ENCODE results near the gene FAM174B.

Gene FAM174B

DNA sequence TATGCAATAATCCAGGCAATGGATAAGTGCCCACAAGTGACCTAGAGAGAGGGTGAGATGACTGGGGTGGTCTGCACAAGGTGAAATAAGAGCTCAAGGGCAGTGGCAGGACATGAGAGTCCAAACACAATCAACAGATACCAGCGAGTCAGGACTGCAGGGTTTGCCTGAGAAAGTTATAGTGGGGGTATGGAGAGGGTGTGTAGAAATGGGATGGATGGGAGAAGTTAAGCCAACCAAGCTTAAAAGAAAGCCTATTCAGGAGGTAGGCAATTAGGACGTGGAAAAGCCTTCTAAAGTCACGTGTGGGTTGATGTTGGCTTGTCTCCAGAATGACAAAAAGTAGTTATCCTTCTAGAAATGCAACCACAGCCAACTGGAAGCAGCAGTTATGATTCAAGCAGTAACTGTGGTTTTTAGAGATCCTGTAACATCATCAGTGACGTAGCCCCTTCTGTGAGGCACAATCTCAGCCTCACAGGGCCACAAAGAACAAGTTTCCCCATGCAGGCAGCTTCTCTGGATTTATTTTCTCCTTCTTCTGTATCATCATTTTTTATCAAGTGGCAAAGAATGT, 56.1 kb downstream of the FAM174B start:
- DNase-seq = no peak

DNA sequence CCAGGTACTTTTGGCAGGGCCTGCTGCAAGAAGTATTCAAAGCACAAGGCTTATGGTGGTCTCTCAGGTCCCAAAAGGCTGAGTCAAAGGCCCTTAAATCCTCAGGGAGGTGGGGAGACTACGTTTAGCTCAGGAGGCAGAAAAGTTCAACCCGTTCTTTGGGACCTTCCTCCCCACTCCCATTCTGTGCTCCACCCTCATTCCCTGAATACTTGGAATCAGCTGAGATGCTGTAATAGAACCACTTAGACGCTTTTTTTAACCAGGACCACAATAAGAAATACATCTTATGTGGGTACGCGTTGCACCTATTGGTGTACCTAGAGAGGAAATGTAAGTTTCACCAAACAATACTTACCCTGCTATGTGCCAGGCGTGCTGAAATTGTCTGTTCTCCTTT, 58.0 kb downstream of the FAM174B start:
- no peak for DNase-seq

DNA sequence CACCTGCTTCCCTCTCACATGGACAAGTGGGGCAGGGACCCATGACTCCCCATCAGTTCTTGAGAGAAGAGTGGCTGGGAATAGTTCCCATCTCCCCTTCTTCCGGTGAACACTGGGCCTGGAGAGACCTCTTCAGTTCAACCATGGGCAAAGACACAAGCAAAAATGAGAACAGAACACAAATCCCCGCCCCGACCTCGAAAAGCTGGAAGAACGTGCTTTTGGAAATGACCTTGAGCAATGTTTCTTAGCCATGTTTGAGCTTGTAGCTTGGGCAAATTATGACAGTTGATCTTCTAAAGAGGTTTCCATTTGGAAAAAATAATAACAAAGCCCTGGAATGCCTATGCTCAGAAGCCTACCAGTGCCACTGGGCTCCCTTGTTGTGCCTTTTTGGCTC, 59.0 kb downstream of the FAM174B start:
- no peak for DNase-seq

- DNase-seq = no peak
These were observed 59.8 kb downstream of the FAM174B start for GRCh38 chr15:92595506-92596381.

GRCh38 chr15:92591275-92591674, 64.3 kb downstream of the FAM174B start:
- no peak for DNase-seq

- DNase-seq = no peak
These were observed 68.6 kb downstream of the FAM174B start for GRCh38 chr15:92586966-92587365.

- no peak for DNase-seq
These were observed 69.1 kb downstream of the FAM174B start for GRCh38 chr15:92586383-92586942.

- no peak for DNase-seq
These were observed 71.5 kb downstream of the FAM174B start for GRCh38 chr15:92584105-92584504.

- DNase-seq = no peak
These were observed 72.2 kb downstream of the FAM174B start for GRCh38 chr15:92583096-92584034.

- no peak for DNase-seq
These were observed 73.4 kb downstream of the FAM174B start for GRCh38 chr15:92582206-92582605.

GRCh38 chr15:92580933-92581445, 74.6 kb downstream of the FAM174B start:
- no peak for DNase-seq

- DNase-seq = no peak
These were observed 75.1 kb downstream of the FAM174B start for GRCh38 chr15:92580521-92580920.

DNA sequence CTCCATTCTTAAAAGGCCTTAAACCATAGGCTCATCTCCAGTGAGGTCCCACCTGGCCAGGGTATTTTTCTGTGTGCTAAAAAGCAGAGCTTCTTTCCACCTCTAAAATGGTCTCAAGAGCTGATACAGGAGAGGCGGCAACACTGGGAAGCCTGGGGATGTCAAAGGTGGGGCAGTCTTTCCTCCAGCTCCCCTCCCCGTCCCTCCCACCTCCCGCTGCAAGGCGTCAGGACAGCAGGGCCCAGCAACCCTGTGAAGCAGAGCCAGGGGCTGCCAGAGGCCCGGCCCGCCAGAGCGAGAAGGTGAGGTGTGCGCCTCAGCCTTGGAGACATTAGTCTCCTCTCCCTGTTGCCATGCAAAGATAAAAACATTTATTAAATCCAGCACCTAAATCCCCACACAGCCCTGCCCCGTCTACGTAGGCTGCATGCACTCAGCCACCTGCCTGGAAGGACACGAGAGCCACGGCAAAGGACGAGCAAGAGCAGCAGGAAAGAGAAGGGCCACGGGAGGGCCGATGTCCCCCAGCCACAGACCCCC, 75.6 kb downstream of the FAM174B start:
- DNase-seq = no peak

GRCh38 chr15:92579486-92579885, 76.1 kb downstream of the FAM174B start:
- no peak for DNase-seq

DNA sequence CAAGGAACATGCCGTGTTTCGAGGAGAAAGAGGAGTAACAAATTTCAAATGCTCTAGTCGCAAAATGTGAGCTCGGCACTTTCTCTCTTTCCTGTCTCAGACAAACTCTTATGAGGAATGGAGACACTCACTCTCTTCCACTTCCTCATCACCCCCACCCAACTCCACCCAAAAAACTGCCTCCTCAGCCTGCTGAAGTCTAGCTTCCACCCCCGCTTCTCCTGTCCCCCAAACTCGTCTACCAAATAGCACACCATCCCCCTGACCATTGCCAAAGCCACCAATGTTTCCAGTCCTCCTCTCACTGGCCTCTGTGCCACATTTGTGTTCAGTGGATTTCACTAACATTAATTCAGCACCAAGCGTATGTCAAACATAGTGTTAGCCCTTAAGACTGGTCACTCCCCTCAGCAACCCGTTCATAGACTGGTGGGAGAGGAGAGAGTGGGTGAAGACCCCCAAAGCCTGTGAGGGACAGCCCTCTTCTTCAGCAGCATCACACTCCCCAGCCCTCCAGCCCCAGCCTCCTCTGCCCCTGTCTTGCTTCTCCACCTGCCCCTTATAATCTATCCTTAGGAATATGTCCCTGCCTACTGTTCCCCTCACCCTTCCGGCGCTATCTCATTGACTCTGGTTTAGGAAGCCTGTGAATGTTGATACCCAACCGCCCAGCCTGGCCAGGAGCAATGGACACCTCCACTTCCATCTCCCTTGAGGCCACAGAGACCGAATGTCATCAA, 77.3 kb downstream of the FAM174B start:
- DNase-seq = no peak

- no peak for DNase-seq
These were observed 78.9 kb downstream of the FAM174B start for GRCh38 chr15:92576597-92577200.

DNA sequence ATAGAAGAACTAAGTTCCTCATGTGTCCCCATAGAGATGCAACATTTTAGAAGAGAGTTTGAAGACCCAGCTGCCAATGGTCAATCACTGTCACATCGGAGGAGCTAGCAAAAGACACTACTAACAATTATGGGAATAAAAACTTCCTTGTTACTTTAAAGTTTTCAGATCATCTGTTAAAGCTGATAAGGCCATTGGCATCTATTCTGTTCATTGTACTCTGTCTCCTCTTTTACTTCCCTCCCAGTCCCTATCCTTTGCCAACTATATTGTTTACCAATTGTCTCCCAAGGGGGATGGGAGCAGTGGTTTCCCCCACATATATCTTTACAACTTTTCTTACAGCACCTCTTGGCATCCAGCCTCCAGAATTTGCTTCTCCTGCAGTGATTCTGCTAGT, 81.0 kb downstream of the FAM174B start:
- no peak for DNase-seq

DNA sequence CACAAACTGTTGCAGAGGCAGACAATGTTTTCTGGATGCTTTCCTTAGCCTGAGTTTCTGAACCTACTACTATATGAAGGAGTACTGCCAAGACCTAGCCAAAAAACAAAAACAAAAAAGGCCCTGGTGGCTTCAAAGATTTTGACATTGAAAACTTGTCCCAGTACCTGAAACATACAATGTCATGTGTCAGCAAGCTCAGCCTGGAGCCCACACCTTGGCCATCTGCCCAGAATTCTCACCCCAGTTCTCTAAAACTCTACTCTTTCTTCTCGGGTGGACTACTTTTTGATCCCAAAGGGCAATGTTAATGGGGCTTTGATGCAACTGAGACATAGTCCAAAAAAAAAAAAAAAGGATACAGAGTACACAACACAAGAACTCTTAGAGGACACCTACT, 81.4 kb downstream of the FAM174B start:
- DNase-seq = no peak

- no peak for DNase-seq
These were observed 83.8 kb downstream of the FAM174B start for GRCh38 chr15:92571824-92572223.

DNA sequence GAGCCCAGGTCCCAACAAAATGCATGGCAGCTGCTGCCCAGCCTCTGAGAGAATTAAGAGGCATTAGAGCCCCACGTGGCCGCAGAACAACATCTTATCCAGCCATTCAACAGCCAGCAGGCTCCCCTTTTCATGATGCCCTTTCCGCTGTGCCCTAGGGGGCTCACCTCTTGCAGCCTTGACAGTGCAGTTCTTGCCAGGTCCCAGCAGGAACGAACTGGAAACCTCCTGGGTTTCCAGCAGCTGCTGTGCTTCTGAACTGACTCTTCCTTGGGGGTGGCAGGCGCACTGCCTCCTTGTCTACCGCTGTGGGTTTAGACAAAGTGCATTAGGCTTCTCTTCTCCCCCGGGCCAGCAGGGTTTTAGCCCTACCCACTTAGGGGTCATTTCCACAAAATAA, 85.2 kb downstream of the FAM174B start:
- DNase-seq = no peak

DNA sequence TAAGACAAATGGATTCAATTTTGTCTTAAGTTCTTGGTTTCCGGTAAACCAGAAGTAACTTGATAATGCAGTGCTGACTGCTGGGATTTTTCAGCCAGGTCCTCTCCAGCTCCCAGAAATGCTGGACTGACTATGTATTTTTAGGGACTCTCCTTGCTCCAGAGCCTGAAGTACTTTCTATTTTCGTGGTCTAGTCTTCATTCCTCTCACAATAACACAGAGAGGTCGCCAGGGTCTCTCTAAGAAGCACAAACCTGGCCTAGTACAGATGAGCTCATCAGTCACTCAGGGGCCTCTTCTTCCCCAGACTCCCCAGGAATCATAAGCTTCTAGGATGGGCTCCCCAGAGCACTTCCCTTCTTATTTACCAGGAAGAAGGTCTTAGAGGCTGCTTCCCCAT, 85.8 kb downstream of the FAM174B start:
- DNase-seq = no peak
